GM19351 (cell line): ENCODE results near the gene RBM12.

Source experiments
- ATAC-seq: cut with Tn5 transposase; IDR thresholded peaks from one replicate; pipeline ENCODE4 v1.9.1; 2021; ENCODE audit warnings: mild to moderate bottlenecking, moderate library complexity; ENCODE audit not compliant: unreplicated experiment

RBM12 gene

DNA sequence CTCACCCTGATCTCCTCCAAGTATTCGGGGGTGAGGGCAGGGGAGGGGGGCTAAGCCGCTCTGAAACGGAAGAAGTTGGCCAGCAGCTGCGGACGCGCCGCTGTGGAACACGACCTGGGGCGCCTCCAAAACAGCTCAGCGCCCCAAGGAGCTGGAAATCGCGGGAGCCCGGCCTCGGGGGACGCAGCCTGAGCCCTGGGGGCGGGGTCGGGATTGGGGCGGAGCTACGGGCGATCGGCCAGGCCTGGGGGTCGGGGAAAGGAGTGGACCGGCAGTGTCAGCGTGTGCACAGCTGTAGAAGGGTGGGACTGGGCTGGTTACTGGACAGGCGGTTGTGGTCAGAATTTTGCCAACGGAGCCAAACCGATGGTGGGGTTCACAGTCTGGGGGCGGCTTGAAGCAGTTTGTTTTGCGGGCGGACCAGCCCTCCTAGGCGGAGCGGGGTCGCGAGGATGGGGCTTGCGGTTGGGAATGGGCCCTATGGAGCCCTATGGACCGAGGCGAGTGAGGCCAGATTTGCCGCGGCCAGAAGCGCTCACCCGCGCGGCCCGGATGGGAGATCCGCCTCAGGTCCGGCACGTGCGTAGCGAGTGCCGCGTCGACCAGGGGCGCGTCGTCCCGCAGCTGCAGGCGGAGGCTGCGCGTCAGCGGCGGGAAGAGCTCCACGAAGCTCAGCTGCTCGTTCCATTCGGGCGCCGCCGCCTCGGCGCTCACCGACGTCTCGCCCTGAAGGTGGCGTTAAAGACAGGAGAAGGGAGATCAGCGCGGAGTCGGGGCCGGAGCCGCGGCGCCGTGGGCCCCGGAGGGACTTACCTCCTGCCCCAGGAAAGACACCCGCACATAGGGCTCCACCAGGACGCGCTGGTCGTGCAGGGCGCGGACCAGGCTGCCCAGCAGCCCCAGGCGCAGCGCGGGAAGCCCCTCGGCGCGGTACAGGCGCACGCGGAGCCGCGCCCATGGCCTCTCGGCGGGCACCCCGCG, 63.4 kb downstream of the RBM12 start:
- ATAC-seq = no peak

- no peak for ATAC-seq
These were observed 64.3 kb downstream of the RBM12 start for GRCh38 chr20:35600176-35600992.

DNA sequence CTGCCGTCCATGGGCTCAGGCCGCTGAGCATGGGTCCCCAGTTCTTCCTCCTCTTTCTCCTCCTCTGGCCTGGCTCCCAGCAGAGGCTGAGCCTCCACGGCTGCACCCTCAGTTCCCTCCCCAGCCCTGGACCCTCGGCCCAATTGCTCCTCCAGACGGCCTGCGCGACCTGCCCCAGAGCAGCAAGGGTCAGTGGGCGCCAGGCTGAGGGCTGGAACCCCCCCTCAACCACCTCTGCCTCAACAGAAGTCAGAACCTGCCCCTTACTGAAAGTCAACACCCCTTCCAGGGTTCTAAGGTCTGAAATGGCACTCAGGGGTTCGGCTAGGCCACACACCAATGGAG, 65.0 kb downstream of the RBM12 start:
- no peak for ATAC-seq
